Frontal cortex (tissue), 4 donors: ENCODE results near the gene SMG6. TPM values are rescaled to one million over a fixed set of nuclear protein-coding genes. Genes with fewer than 3 reads are reported as not detected.

Source experiments
- DNase-seq, 2 donors: peaks; one replicate each; pipeline ENCODE4 v3.0.0; 2012; ENCODE audit warnings: low spot score in 2 of 2
- FAIRE-seq: peaks from 2 replicates; lab custom pipeline; 2012; peaks lifted over from hg19 to GRCh38; lab: Jason Lieb, UNC
- total RNA-seq: library from RNA; depleted of rRNA; stranded (reverse); fragments of >200 nt; gene quantifications from one replicate; pipeline ENCODE4 v1.2.3, GENCODE V29; 2014
- donor health status: control.
- donor health status: control.
- donor health status: control.

SMG6 gene
- total RNA-seq, 1 donor from 2014 or later = 17.5 TPM

DNA sequence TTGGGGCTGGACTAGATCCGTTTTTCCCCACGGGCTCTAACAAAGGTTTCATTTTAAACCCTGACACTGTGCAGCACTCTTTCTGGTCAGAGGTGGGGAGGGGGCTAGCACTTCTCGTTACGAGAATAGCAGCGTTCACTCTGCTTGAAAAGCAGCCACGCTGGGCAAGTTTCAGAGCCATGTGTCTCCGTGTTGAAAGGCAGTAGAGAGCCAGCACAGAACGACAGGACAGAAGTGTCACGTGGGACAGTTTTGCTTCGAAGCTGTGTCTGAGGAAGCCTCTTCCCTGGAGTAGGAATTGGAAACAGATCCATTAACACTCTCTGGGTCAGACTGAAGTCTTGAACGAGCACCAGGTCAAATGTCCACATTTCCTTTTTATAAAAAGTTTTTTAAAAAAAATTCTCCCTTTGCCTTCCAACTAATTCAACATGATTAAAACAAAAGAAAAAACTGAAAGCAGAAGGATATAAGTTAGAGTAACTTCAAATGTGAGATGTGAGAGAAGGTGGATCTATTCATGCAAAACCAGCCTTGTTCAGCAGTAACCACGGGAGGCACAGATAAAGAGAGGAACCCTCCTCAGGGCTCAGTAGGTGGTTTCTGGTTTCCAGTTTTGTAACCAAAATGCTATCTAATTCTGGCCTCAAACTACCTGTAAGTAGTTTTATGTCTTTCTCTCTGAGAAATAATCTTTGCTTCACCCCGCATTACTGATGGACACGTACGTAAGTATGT is 65.0 kb downstream of the SMG6 start:
- DNase-seq = no peak
- FAIRE-seq = no peak

DNA sequence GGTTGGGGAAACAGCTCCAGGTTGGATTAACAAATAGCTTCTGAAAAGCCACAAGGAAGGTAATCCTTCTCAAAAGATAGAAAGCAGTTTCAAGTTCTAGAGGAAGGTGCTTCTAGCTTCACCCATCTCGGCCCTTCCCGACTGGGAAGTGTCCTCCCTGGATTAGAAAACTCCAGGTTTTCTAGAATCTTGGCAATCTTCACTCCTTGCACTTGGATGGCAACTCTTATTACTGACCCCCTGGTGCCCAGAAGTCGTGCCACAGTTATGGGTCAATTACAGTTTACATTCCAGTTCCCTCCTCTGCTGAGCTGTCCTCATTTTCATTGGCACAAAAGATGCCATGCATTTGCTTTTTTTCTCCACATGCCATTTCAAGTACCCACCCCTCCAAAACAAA is 65.6 kb downstream of the SMG6 start:
- DNase-seq (no peak), FAIRE-seq (no peak)

DNA sequence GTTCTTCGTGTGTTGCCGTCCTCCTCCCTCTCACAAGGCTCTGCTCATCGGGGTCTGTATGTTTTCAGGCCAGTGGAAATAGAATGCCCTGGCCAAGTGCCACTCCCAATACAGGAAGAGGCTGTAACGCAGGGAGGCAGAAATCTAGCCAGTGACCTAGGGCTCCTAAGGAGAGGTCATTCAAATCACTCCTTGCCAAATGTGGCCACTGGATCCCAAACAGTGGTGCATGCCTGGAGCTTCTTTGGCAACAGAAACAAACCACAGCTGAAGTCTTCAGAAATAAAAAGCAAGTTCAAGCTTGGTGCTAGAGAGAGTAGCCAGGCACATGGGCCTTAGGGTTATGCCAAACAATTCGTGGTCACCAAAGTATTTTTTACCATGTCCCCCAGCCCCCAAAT is 66.1 kb downstream of the SMG6 start:
- FAIRE-seq = no peak
- DNase-seq = no peak

DNA sequence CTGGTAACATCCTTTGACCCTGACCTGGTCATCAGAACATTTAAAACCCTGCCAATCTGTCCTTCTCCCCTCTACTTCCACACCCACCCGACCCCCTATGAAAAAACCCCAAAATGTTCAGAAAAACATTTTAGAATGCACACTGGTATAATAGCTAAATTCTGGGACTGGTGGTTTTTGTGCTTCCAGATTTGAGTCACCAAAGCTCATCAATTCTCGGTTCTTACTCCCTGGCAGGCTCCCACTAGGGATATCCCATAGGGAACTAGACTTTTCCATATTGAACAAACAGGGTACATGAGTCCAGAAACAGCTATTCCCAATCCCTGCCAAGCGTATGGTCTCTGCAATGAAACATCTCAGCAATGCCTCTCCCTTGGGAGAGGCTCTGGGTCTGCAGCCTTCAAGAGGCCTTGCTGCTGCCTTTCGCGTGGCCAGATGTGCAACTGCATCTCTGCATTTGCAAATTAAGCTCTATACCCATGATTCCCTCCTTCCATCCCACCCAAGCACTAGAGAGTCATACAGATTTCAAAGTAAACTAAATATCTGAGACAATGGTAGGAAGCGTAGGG is 67.7 kb downstream of the SMG6 start:
- FAIRE-seq = no peak
- DNase-seq = no peak

DNA sequence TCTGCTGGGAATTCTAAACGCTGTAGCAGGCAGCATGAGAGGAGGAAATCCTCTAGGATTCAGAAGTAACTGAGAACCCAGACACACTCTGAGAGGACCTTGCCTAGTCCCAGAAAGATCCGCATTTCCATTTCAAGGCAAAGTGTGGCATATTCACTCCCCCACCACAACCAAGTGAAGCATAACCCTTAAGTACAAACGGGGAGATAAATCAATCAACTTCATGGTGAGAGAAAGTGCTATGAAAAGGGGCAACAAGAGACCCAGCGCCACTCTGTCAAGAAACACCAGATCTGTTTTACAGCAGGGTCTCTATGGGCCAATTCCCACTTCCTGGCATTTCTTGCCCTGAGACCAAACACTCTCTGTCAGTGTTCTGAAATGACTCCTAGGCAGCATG is 68.3 kb downstream of the SMG6 start:
- no peak for FAIRE-seq
- DNase-seq = no peak

DNA sequence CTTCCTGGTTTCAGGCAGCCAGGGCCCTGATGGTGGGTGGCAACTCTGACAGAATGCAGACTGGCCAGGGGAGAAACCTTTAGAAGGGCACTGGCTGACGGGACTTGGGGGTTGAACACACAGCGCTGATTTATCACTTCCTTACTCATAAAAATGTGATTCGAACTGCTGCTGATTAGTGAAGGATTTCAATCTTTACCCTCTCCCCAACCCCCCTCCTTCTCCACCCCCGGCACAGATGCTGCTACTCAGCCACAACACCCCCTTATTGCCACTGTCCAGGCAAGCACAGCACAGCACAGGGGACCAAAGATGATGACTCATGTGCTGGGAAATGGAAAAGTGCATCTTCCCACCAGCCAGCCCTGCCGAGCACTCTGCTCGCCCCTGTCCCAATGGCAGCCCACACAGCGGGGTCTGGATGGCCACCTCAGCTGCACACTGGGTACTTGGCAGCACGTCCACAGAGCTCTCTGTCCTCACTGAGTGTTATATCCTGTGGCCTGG is 70.1 kb downstream of the SMG6 start:
- FAIRE-seq = no peak
- DNase-seq = no peak

DNA sequence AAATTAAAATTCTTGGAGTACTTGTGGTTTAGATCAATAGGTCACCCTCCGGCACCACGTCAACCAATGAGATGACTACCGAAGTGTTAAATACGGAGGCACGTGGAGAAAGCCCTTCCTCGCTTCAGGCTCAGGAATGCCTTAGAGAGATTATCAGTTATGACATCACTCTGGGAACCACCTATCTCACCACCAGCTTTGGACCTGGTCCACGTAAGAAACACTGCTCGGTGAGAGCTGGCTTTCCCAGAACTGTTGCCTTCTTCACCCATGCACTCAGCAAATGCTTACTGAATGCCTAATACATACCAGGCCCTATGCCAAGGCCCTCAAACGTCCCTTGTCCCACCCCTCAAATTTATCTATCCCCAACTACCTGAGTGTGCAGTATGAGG is 71.3 kb downstream of the SMG6 start:
- FAIRE-seq (no peak), DNase-seq (no peak)

DNA sequence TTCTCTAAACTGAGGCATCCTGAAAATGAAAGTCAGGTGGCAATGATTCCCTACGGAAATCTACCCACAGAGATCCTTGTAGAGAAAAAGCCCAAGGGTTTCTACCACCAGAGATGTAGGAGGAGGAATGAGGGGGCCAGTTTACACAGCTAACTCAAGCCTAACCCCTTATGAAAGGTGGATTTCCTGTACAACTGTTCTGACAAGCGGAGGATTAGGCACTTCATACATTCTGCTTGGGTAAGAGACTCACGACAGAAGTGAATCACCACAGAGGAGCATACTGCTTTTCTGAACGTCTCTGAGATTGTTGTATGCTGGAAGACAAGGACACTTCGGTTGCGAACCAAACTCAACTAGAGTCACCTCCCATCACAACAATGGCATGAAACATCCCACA is 72.7 kb downstream of the SMG6 start:
- no peak for FAIRE-seq

DNA sequence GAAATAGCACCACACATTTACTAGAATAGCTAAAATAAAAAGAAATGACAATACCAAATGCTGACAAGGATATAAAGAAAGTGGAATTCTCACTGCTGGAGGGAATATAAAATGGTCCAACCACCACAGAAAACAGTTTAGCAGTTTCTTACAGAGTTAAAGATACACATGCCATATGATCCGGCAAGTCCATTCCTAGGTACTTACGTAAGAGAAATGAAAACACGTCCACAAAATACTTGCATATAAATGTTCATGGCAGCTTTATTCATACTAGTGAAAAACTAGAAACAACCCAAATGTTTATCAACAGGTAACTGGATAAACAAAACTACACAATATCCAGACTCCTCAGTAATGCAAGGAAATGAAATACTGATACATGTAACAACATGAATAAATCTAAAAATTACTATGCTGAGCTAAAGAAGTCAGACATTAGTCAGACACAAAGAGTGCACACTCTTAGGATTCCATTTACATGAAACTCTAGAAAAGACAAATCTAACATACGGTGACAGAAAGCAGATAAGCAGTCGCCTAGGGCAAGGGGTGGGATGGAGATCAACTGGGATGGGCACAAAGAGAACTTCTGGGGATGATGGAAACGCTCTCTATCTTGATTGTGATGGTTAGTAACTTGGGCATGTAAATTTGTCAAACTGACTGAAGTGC is 76.4 kb downstream of the SMG6 start:
- no peak for FAIRE-seq

More for the DNA sequence above, 72.7 kb downstream of the SMG6 start:
- no peak for DNase-seq

DNA sequence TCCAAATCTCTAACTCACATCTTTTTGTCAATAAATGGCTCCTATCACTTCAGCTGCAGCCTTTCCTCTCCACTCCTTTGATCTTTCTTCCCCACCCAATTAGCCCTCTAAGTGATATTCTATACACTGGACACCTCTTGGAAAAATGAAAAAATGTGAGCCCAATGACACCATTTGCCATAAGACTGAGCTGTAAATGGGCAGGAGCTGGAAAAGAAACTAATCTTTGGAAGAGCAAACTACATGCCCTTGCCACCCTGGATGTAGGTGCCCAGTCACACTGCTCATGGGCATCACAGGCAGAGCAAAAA is 80.0 kb downstream of the SMG6 start:
- FAIRE-seq (no peak), DNase-seq (no peak)

More for the DNA sequence above, 76.4 kb downstream of the SMG6 start:
- DNase-seq = no peak

DNA sequence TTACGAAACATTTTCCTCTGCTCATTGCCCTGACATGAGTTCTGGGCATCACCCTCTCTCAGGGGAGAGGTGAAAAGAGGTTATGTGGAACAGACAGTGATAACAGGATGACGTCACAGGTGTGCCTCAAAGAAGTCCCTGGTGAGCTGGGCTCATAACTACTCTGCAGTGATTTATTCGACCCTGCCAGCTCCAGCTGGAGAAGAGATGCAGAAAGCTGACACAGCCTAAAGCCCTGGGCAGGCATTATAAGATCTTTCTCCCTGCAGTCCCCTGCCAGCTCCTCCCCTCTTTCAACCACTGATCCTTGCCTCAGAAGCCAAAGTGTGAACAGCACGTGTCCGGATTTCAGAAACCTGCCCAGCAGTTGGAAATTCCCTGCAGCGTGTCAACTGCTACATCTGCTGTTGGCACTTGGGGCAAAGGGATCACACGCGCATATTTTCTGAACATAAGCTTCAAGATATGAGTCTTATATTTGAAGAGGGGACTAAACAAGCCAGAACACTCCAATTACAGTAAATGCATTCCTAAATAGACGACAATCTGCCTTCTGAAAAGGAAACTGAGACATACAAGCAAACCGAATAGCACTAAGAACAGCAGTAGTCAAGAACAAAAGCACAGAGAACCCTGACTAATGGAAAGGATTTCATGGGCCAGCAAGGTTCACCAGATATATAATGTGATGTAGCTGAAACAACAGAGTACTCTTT is 80.5 kb downstream of the SMG6 start:
- FAIRE-seq = no peak
- DNase-seq = no peak

DNA sequence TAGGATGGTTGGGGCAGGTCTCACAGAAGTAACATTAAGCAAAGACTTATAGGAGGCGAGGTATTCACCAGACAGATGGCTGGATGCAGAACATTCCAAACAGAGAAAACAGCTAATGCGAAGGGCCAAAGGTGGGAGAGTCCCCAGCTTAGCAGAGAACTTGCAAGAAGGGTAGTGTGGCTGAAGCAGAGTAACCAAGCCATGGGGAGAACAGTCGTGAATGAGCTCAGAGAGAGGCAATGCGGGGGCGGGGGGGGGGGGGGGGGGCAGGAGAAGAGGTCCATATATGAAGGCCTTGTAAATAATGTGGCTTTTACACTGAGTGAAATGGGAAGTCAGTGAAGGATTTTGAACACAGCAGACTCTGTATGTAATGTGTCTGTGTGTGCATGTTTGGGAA is 81.3 kb downstream of the SMG6 start:
- FAIRE-seq = no peak
- DNase-seq = no peak

DNA sequence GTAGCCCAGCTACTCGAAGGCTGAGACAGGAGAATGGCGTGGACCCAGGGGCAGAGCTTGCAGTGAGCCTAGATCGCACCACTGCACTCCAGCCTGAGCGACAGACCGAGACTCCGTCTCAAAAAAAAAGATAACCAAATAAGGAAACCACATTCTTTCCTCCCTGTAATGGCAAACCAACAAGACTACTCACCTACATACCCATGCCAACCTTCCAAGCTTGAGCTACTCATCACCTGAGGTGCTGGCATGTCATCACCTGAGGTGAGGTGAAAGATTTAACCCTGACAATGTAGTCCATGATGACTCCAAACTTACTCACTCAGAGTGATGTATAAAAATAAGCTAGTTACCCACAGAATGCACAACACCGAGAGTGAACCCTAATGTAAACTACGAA is 85.2 kb downstream of the SMG6 start:
- DNase-seq (no peak), FAIRE-seq (no peak)

DNA sequence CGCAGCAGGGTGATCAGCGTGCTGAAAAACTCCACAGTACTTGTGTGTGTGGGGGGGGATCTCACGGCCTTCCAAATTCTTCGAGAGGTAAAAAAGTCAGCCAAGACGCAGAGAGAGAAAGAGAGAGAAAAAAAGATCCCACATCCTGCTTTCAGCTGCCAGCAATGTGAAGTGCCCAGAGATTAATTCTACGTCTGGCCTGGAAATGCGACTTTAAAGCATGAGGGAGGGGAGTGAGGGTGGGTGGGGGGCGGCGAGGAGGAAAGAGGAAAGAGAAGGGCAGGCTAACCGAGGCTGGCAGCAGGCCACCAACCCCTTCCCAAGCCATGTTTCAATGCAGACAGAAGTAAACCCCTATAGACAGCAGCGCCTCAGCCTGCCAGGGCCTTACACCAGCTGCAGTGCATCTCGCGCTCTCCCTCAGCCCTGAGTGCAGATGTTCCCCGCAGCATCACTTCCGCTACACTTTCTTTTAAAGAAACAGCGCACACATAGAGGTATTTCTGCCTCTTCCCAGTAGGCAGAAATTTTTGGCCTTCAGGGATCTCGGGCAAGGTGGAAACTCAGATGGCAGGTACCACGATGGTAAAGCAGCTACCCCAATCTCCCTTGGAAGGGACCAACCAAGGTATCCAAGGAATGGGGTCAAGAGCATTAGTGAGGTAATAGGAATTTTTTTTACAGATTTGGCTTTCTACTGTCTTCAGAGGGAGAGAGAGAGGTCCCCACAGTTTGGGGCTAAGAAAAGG is 87.8 kb downstream of the SMG6 start:
- peak in 1 of 2 donors; percentile 59 for DNase-seq
- no peak for FAIRE-seq

DNA sequence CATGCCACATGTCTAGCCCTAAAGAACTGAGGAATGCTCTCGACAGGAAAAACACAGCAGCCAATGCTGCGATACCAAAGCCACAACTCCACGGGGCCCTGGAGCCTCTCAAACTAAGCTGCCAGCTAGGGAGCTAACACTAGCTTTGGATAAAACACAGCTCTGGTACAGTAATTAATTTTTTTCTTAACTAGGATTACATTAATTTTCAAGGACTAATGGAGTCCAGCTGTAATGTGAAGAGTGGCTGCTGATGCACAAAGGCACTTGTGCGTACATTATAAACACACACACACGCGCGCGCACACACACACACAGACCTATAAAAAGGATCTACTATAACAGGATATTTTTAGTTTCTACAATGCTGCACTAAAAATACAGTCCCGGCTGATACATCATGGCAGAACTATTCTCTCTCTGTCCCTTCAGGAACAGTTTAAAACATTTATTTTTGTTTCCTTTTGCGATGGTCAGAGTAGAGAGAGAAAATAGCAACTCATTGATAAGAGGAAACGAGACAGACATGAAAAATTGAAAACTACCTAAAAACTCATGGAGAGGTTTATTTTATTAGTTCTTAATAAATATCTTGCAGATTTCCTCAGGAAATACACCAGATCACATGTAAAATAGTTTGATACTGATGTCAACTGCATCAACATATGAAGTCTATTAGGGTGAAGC is 88.5 kb downstream of the SMG6 start:
- DNase-seq (no peak), FAIRE-seq (no peak)

DNA sequence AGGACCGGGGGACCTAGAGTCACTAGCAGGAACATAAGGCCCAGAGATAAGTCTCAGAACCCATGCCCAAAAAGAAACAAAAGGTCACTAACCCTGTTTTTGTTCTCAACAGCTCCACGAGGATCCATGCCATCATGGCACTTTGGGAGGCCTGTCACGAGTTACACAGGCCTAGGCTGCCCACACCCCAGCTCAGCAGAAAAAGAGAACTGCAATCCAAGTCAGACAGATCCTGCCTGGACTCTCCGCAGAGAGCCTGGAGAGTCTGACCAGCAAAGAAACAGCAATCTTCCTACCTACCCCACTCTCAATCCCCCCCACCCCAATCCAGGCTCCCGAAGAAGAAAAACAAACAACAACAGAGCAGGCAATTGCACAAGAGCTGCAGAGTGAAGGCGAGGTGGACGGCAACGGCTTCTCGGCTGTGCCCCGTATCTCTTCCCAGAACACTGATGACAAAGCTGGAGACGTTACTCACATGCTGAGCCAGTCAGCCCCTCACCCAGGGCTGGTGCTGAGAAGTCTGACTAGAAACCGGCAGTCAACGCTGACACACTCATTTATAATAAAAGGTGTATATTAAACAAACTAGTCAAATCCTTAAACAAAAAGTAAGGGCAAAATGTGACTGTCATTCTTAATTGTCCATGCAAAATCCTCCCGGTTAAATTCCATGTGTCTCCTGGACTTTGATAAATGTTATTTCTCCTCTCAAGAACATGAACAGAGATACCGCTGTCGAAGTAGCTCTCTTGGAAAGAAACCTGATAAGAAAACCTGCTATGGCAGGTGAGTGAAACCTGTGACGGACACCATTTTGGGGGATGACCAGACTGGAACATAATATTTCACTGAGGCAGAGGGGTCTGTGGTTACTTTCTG is 89.3 kb downstream of the SMG6 start:
- FAIRE-seq = no peak
- DNase-seq = no peak

DNA sequence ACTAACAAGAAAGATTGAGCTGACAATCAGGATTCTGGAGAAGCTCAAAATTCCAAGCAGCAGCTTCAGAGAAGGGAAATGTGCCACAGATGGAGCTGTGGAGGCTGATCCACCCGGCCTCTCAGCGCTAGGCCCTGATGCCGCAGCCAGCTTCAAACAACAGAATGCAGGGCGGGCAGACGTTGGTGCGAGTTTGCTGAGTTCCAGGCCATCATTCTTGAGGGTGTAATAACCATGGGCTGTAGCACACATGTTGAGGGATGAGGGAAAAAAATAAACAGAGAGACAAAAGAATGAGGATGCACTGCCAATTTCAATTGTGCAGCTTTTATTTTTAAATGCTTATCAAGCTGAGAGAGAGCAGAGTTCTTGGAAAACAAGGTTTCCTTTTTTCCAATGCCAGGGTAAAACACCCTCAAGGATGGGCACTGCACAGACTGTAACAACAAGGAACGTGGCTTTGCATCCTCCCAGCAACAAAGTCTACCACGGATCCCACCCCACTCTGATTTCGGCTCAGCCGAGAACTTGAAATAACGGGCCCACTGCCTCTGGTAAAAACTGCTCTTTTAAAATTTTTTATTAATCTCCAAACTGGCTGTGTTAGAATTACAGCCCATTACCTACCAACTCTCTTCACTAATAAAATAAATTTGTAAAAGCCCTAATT is 90.2 kb downstream of the SMG6 start:
- no peak for FAIRE-seq
- DNase-seq = no peak

DNA sequence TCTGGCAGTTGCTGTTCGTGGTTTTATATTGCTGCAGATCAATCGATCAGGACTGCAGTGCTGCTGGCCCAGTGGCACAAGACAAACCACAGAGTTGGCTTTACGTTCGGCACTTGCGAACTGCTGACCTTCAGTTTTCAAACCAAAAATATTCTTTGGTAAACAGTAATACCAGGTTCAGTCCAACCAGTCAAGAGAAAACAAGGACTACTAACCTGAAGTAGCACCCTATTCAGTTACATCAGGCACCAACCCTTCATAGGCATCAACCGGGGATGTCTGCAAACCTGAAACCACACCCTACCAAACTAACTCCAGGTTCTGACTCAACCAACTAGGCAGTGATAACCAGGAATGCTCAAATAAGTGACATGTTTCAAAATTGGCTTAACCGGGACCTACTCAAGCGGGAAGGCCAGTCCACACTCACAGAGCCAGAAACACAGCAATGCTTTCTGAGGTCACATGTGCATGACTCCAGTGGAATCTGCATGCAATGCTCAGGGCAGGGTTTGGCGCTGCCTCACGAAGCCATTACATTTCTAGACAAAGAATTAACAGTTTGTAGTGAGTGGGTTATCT is 91.1 kb downstream of the SMG6 start:
- FAIRE-seq = no peak
- no peak for DNase-seq
